SW 1271 (cell line): ENCODE data around the gene ACSL6.
"Not testable (repeated sequence)": the region's sequence is repeated elsewhere in the genome, so short reads cannot be mapped to it uniquely, and the experiment has no call there.

ENCODE experiments used
- DNase-seq, 2 experiments: peaks; one replicate each; lab custom pipeline; 2025; lab: John Stamatoyannopoulos, UW

Gene ACSL6

DNA sequence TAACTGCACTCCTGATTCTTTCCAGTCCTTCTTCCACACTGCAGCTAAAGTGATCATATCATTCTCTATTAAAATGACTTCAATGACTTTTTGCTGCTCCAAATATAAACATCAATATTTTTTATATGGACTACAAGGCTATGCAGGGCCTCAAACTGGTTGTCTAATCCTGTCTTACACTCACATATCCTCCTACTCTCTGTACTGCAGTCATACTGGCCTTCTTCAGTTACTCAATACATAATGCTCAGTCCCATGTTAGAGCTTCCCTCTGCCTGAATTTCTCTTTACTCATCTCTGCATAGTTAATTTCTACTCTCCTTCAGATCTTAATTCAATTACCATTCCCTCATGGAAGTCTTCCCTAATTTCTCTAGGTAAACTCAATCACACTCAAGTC lies 69.4 kb downstream of the ACSL6 start:
- no peak for DNase-seq

DNA sequence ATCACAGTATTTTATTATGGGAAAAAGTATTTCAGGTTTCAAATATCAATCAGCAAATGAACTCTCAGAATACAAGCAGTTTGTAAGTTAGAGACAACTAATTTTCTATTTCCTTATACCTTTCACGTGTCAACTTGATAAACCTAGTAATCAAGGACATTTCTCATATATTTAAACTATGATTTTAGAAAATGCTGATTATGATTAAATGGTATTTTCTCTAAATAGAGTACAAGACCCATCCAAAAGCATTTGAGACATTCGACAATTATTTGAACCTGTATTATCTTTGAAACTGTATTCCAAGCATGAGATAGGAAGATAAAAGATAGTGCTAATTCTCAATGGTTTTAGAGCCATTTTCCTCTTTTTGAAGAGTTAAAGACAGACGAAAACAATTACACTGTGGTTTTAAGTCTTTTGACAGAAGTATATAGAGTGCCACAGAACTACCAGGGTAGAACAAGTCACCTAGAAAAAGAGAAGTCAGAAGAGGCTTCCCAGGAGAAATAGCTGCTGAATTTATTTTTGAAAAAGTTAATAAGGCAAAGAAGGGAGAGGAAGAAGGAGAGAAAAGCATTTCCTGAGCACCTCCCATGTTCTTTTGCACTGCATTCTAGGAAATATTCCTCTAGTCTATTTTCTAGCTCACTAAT lies 71.6 kb downstream of the ACSL6 start:
- DNase-seq: no peak

DNA sequence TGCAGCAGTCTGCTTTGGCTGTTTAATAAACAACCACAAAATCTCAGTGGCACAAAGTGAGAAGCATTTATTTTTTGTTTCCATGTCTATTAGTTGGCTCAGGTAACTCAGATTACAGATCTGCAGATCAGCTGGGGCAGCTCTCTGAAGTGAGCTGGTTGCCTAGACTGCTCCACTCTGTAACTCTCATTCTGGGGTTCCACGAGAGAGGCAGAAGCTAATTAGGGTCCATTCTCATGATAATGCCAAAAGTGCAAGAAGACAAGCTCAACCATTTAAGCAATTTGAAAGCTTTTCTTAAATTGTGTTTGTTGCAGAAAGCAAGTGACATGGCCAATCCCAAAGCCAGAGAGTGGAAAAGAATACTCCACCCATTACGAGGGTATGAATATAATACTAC lies 79.2 kb downstream of the ACSL6 start:
- no peak for DNase-seq

DNA sequence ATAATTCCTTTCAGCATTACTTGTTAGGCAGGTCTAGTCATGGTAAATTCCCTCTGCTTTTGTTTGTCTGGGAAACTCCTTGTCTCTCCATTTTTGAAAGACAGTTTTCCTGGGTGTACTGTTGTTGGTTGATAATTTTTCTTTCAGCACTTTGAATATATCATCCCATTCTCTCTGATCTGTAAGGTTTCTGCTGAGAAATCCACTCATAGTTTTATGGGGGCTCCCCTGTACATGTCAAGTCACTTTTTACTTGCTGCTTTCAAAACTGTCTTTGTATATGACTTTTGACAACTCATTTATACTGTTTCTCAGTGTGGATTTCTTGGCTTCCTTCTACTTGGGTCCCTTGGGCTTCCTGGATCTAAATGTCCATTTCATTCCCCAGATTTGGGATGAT lies 82.5 kb downstream of the ACSL6 start:
- no peak for DNase-seq

DNA sequence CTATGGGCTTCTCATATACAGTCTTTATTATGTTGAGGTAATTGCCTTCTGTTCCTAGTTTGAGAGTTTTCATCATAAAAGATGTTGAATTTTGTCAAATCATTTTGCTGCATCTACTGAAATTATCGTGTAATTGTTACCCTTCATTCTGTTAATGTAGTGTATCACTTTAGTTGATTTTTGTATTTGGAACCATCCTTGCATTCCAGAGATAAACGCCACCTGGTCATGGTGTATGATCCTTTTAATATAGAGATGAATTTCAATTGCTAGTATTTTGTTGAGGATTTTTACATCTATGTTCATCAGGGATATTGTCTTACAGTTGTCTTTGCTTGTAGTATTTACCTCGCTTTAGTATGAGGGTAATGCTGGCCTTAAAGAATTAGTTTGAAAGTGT lies 85.3 kb downstream of the ACSL6 start:
- DNase-seq: no peak

DNA sequence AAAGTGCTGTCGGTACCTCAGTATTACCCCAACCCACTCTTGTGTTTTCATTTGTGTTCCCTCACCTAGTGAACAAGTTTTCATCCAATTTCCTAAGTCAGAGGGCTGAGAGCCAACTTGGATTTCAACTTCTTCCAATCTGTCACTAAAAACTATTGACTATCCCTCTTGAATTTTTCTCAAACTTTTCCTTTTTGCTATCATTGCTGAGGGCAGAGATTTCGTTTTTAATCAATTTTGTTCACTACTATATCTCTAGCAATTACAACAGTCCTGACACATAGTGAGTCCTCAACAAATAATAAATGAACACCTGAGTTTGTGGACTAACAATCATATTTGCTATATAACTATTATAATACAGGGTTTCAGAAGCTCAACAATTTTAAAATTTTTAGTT lies 95.0 kb downstream of the ACSL6 start:
- DNase-seq: no peak

DNA sequence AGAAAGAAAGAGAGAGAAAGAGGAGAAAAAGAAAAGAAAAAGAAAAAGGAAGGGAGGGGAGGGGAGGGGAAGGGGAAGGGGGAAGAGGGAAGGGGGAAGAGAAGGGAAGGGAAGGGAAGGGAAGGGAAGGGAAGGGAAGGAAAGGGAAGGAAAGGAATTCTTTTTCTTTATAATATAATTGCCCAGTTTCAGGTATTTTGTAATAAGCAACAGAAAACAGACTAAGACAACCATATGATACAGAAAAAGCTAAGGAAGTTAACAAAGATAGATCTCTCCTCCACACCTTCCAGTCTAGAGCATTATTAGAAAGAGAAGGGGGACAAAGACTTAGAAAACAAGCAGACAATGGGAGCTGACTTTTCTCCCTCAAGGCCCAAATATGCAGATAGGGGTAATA lies 97.0 kb downstream of the ACSL6 start:
- no peak for DNase-seq

DNA sequence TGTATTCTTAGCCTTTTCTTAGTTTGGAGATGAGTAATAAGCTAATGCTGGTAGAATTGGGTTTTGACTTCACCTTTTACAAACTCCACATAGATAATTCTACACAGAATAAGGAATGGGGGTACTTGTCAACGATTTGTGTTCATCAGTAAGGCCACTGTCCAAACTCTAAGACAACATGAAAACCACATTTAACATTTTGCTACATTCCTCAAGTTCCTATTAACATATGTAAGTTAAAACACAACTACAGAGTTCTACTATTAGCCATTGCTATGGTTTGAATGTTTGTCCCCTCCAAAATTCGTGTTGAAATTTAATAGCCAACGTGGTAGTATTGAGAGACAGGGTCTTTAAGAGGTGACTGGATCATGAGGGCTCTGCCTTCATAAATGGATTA lies 97.9 kb downstream of the ACSL6 start:
- DNase-seq: no peak

DNA sequence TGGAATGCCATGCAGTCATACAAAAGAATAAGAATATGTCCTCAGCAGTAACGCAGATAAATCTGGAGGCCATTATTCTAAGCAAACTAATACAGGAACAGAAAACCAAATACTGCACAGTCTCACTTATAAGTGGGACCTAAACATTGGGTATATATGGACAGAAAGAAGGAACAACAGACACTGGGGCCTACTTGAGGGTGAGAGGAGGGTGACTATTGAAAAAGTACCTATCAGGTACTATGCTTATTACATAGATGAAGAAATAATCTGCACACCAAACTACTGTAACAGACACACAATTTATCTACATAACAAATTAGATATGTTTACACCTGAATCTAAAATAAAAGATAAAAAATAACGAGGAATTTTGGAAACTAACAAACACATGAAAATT lies 104.8 kb downstream of the ACSL6 start:
- DNase-seq: no peak

DNA sequence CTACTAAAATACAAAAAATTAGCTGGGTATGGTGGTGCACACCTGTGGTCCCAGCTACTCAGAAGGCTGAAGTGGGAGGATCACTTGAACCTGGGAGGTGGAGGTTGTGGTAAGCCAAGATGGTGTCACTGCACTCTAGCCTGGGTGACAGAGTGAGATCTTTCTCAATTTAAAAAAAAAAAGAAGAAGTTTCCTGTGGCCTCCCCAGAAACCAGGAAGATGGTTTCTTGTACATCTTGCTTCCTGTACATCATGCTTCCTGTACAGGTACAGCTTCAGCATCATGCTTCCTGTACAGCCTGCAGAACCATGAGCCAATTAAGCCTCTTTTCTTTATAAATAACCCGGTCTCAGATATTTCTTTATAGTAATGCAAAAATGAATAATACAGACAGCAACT lies 109.2 kb downstream of the ACSL6 start:
- not testable (repeated sequence) for DNase-seq
